Activated CD8-positive, alpha-beta memory T cell treated with anti-CD3 and anti-CD28 coated beads for 48 hours (primary cell): ENCODE measurements around the gene LCNL1.
"Not testable (repeated sequence)": the region's sequence is repeated elsewhere in the genome, so short reads cannot be mapped to it uniquely, and the experiment has no call there.

Experiments used
- DNase-seq, 3 experiments: peaks; one replicate each; pipeline ENCODE4 v3.0.0-alpha.2; 2020; ENCODE audit warnings: low read depth in 2 of 3, low spot score in 2 of 3

LCNL1 gene

GRCh38 chr9:136991993-136992818 lies 9.4 kb downstream of the LCNL1 start, which contains the start of gene PAXX:
Gene PAXX, plus strand, starts transcription at chr9:136992422. Its CDS starts 22 bp downstream, at chr9:136992444.
- peak; percentile 85 to 92 (median 90) for DNase-seq

DNA sequence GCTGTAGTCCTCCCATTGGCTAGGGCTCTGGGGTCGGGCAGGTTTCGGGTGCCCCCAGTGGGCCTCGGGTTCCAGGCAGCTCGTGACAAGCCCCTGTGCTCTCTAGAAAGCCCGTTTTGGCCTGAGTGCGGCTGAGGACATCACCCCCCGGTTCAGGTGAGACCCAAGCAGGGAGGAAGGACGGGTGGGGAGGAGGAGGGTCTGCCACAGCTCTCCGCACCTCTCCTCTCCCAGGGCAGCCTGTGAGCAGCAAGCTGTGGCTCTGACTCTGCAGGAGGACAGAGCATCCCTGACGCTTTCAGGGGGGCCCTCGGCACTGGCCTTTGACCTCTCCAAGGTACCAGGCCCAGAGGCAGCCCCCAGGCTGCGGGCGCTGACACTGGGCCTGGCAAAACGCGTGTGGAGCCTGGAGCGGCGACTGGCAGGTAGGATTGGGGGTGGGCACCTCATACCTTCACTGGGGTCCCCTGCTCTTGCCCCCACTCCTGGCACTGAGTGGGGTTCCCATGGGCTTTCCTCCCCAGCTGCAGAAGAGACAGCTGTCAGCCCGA lies 10.1 kb downstream of the LCNL1 start:
- DNase-seq: no peak

DNA sequence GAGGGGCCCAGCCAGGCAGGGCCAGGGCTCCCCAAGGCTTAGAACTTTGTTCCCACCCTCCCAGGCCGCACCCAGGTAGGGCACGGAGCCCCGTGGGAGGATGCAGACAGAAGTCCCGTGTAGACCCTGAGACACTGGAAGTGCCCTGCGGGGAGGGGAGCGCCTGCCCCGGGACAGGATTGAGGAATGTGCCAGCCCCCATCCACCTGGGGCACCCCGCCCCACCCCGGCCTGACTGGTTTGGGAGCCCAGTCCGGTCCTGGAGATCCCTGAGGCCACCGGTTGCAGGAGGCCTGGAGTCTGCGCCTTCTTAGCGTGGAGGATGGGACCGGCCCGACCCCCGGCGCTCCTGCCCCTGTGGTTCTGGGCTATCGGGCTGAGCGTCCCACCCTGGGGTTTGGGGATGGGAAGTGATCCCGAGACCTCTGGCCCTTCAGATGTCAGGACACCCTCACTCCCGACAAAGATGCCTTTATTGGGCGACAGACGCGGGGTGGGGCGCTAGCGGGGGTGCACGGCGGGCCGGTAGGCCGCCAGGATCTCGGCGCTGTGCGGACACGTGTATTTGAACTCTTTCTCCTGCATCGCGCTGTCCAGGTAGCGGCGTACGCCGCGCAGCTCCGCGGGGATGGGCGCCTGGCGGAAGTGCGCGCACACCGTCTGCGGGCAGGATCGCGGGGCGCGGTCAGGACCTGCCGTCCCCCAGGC lies 11.5 kb downstream of the LCNL1 start:
- DNase-seq: no peak

- DNase-seq: no peak
Observed at GRCh38 chr9:136994888-136995230, 12.1 kb downstream of the LCNL1 start.

GRCh38 chr9:136995362-136995761 lies 12.6 kb downstream of the LCNL1 start:
- no peak for DNase-seq

DNA sequence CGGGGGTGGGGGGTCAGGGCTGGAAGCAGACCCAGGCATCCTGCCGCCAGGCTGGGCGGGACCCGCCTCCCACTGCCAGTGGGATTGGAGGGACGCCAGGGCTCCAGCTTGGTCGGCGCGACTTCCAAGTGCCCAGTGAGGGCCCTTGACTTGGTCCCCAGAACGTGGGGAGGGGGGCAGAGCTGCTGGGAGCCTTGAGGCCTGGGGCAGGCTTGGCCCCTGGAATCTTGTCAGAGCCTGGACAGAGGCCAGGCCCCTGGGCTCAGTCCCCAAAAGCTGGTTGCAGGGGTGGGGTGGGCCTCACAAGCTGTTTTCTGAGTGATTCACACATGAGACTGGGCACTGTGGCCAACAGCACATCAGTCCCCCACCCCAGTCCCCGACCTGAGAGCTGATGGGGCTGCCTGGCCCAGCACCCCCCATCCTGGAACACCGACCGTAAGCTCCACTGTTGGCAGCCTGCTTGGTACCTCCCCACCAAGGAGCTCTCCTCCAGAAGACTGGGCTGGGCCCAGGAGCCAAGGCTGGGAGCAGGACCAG lies 13.0 kb downstream of the LCNL1 start:
- no peak for DNase-seq

- DNase-seq: no peak
Observed at GRCh38 chr9:136996361-136997292, 13.8 kb downstream of the LCNL1 start, which contains the start of gene CLIC3. Gene CLIC3, minus strand, starts transcription at chr9:136996568. Its CDS starts 25 bp downstream, at chr9:136996543.

DNA sequence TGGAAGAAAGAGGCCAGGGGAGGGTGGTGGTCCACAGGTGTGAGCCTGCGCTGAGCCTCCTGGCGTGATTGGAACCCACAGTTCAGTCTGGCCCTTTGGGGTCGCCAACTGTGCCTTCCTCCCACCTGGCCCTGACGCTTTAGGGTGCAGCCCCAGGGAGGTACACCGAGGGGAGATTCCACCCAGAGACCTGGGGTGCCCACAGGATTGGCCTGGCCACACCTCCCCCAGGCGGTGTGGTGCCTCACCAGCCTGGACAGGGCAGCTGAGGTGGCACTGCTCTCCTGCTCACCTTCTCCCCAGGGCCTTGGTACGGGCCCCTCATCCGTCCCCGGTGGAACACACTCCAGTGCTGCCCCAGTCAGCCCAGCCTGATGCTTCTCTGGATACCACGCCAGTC lies 14.6 kb downstream of the LCNL1 start:
- DNase-seq: no peak

- DNase-seq: no peak
Observed at GRCh38 chr9:136997830-136998234, 15.0 kb downstream of the LCNL1 start.

DNA sequence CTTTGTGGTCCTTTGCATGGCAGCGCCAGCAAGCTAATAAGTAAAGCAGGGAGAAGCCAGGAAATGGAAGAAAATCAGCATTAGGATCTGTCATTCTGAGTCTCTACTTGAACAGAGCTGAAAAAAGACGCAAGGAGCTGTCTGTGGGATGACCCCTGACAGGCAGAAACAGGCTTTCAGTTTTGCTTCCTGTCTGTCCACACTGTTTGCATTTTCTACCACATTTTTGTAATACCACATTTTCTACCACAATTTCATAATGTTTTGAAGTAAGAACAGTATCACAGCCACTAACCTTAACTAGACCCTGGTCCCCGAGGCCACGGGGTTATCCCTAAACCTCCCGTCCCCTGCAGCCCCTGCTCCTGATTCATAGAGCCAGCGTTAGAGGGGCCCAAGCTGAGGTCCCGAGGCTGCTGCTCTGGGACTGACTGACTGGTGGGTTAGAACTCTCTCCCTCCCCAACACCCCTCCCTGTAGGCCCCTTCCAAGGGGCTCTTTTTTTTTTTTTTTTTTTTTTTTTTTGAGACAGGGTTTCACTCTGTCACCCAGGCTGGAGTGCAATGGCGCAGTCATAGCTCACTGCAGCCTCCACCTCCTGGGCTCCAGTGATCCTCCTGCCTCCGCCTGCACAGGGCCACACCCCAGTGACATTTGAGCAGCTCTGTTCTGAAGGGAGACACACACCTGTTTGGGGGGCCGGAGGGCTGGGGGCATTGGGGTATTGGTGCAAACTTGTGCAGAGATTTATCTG lies 17.6 kb downstream of the LCNL1 start:
- DNase-seq: no peak

DNA sequence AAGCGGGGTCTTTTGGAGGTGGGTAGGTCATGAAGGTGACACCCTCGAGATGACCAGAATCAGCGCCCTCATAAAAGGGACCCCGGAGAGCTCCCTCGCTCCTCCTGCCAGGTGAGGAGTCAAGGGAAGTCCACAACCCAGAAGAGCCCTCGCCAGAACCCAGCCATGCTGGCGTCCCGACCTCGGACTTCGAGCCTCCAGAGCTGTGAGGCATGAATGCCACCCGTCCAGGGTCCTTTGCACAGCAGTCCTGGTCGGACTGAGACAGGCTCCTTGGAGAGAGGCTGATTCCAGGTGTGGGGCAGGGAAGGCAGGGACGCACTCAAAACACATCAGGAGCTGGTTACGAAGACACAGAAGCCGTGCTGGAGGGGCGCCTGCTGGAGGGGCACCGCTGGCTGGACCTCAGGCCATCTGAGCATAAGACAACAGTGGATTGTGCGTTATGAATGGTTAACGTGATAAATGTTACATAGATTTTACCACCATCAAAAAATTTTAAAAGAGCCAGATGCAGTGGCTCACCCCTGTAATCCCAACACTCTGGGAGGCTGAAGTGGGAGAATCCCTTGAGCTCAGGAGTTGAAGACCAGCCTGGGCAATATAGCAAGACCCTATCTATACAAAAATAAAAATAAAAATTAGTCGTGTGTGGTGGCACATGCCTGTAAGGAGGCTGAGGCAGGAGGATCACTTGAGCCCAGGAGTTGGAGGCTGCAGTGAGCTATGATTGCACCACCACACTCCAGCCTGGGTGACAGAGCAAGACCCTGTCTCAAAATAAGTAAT lies 19.3 kb downstream of the LCNL1 start:
- no peak for DNase-seq

DNA sequence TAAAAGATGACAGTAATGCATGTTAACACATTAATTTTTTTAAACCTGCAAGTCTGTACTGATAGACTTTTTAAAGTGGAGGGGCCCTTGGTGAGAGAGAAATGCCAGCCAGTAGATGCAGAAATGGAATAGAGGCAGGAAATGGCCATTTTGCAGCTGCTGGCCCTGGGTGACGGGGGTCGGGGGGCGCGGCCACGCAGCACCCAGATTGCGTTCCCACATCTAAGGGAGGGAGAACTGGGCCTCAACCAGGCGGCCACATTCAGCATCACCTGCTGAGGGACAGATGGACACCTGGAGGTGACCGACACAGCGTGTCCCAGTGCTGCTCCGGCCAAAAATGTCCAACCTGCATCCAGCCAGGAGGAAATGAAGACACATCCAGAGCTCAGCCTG lies 19.9 kb downstream of the LCNL1 start:
- DNase-seq: no peak

- not testable (repeated sequence) for DNase-seq
Observed at GRCh38 chr9:137004285-137004684, 21.5 kb downstream of the LCNL1 start.

GRCh38 chr9:137006116-137007003 lies 23.6 kb downstream of the LCNL1 start:
- DNase-seq: no peak

DNA sequence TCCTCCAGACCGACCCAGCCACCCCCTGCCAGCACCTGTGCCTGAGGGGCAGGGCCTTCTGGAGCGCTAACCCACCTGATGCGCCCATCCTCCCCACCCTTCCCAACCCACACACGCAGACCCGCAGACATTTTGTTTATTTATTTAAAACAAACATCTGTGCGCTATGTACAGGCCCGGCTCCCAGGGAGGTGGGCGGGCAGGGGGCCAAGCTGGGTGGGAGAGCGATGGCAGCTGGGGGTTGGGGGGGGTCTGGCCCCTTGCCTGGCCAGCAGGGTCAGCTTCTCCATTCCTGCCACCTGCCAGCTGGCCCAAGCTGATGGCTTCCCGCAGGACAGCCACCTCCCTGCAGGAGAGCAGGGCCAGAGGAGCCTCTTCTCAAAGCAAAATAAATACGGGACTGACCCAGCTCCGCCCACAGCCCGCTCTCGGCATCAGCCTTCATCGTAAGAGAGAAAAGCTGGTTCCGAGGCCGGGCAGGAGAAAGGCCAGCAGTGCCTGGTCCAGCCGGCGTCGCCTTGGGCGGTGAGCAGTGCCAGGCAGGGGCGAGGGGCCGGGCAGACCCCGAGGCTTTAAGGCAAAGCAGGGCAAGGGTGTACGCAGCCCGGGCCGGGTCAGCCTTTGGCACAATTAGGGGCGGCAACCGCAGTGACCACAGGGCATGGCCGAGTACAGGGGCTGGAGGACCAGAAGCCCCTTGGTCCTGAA lies 24.5 kb downstream of the LCNL1 start:
- no peak for DNase-seq

DNA sequence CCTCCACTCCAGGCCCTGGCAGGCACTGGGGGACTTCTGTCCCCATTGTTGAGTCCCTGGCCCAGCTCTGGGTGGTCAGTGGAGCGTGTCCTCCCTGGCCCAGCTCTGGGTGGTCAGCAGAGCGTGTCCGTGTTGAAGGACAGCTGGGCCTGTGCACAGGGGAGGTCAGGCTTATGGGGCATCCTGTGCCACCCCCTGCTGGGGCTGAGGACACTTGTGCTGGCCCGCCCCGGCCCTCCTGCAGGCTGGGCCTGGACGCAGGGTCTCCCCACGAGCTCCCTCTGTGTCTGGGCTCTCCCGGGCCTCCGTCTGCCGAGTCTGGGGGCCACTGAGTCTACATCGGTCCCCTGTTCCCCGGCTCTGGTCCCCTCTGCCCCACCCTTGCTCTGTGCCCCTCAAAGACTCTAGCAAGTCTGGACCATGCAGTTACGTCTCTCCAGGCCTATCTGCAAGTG lies 25.1 kb downstream of the LCNL1 start:
- DNase-seq: no peak

DNA sequence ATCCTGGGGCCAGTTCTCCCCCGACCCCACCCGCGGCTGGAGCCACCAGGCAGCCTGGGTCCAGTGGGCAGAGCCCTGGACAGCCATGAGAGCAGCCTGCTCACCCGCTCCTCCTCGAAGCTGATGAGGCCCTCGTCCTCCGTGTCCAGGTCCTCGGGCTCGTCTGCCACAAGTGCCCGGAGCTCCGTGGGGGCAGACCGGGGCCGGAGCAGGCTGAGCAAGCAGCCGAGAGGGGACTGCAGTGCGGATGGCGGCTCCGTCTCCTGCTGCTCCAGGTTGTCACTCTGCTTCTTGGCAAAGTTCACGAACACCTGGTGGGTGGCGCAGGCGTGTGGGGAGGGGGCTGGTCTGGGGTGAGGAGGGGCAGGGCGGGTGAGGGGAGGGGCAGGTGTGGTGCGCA lies 25.5 kb downstream of the LCNL1 start:
- DNase-seq: no peak

- no peak for DNase-seq
Observed at GRCh38 chr9:137009217-137009616, 26.4 kb downstream of the LCNL1 start.
